ENCODE measurements around the gene ULK4.

Gene ULK4

DNA sequence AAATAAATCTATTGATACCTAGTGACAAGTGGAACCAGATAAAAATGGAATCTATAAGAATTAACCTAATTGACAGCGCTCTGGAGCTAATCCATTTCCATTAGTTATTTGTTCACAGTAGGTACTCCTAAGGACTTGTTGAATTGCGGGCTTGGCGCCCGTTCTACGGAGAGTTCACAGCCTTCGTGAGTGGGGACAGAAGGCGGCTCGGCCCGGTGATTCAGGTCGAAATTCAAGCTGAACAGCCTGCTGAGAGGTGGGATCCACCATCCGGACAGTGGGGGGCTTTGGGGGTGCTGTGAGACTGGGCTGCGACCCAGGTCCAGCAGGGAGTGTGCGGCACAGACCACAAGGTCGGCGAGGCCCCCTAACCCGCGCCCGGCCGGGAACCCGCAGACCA lies 763.4 kb downstream of the ULK4 start:
- H3K9me3 ChIP-seq (ENCODE audit: insufficient read depth, low read length): no peaks in the 10 kb centered on the region
- peak overlapping the region; percentile 97 for H2AFZ ChIP-seq (ENCODE audit: low read depth, low read length, severe bottlenecking)
- no peaks in the 10 kb centered on the region for H3K27me3 ChIP-seq (ENCODE audit: low read length)
- peaks cover 28% of the 10 kb centered on the region for H4K20me1 ChIP-seq (ENCODE audit: low read depth, low read length)
- peak overlapping the region; percentile 92 for H3K4me3 ChIP-seq (ENCODE audit: insufficient read depth, low read length, poor library complexity, severe bottlenecking)
- H3K27ac ChIP-seq (ENCODE audit: low read depth, low read length): no peak overlapping the region
- peaks cover 40% of the 10 kb centered on the region for H3K79me2 ChIP-seq (ENCODE audit: insufficient read depth, low read length)
- peak overlapping the region; percentile 98 for H3K9ac ChIP-seq (ENCODE audit: low read length)
- no peaks in the 10 kb centered on the region for H3K9me2 ChIP-seq (replicated peaks; ENCODE audit: insufficient read depth, low read length)
- no peaks in the 10 kb centered on the region for H3K36me3 ChIP-seq (ENCODE audit: low read length)
- peak overlapping the region; percentile 64 for H3K4me2 ChIP-seq (ENCODE audit: low read depth, low read length, poor library complexity, severe bottlenecking)
- TF ChIP-seq EZH2phosphoT487 (conservative IDR thresholded peaks at IDR 0.05; ENCODE audit: low read length): no peak
- TF ChIP-seq, protein P1, sequence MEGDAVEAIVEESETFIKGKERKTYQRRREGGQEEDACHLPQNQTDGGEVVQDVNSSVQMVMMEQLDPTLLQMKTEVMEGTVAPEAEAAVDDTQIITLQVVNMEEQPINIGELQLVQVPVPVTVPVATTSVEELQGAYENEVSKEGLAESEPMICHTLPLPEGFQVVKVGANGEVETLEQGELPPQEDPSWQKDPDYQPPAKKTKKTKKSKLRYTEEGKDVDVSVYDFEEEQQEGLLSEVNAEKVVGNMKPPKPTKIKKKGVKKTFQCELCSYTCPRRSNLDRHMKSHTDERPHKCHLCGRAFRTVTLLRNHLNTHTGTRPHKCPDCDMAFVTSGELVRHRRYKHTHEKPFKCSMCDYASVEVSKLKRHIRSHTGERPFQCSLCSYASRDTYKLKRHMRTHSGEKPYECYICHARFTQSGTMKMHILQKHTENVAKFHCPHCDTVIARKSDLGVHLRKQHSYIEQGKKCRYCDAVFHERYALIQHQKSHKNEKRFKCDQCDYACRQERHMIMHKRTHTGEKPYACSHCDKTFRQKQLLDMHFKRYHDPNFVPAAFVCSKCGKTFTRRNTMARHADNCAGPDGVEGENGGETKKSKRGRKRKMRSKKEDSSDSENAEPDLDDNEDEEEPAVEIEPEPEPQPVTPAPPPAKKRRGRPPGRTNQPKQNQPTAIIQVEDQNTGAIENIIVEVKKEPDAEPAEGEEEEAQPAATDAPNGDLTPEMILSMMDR (IDR thresholded peaks at IDR 0.05; ENCODE audit: insufficient read depth, low read length, poor library complexity, severe bottlenecking): no peak
- H3F3A ChIP-seq (ENCODE audit: insufficient read depth): peaks cover 6% of the 10 kb centered on the region; the same call in 1 of the 2 replicates

DNA sequence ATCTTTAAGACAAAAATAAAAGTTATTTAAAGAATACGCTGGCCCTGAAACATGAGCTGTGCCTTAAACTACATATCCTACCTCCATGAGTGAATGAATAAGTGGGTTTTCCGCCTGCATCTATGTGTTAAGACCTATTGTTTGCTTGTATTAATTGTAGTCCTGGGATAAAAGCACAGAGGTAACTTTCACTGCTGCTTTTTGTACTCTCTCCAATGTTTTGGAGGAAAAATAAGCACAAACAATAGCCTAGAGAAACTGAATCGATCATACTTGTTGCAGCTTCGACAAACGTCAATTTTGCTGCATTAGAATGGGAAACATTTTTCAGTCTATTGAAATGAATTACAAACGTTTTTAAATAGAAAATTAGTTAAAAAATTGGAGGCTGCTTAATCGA lies 763.9 kb downstream of the ULK4 start:
- H4K20me1 ChIP-seq (ENCODE audit: low read depth, low read length): peaks cover 24% of the 10 kb centered on the region
- H3K4me3 ChIP-seq (ENCODE audit: insufficient read depth, low read length, poor library complexity, severe bottlenecking): no peak overlapping the region
- peak overlapping the region; percentile 64 for H3K4me2 ChIP-seq (ENCODE audit: low read depth, low read length, poor library complexity, severe bottlenecking)
- peak overlapping the region; percentile 97 for H2AFZ ChIP-seq (ENCODE audit: low read depth, low read length, severe bottlenecking)
- H3K79me2 ChIP-seq (ENCODE audit: insufficient read depth, low read length): peaks cover 35% of the 10 kb centered on the region
- H3K9ac ChIP-seq (ENCODE audit: low read length): no peak overlapping the region
- no peaks in the 10 kb centered on the region for H3K27me3 ChIP-seq (ENCODE audit: low read length)
- no peak overlapping the region for H3K27ac ChIP-seq (ENCODE audit: low read depth, low read length)
- H3K9me2 ChIP-seq (replicated peaks; ENCODE audit: insufficient read depth, low read length): no peaks in the 10 kb centered on the region
- no peaks in the 10 kb centered on the region for H3K9me3 ChIP-seq (ENCODE audit: insufficient read depth, low read length)
- no peak for TF ChIP-seq EZH2phosphoT487 (conservative IDR thresholded peaks at IDR 0.05; ENCODE audit: low read length)
- TF ChIP-seq, protein P1 (IDR thresholded peaks at IDR 0.05; ENCODE audit: insufficient read depth, low read length, poor library complexity, severe bottlenecking): no peak
- H3K36me3 ChIP-seq (ENCODE audit: low read length): no peaks in the 10 kb centered on the region
- peaks cover 6% of the 10 kb centered on the region; the same call in 1 of the 2 replicates for H3F3A ChIP-seq (ENCODE audit: insufficient read depth)

All from SU-DHL-6 (cell line).